KMS-11 (cell line): ENCODE data around the gene SYPL2.

ENCODE experiments used
- H2AFZ ChIP-seq: fragments of 200-600 bp; sonication (generic); 2 replicates; pipeline ENCODE4 v1.6.1; 2016; ENCODE audit warnings: antibody characterized with exemption, mixed run types, low read depth
- H3K27ac ChIP-seq: fragments of 200-600 bp; sonication (generic); 2 replicates; pipeline ENCODE4 v1.6.1; 2016; ENCODE audit warnings: mild to moderate bottlenecking, mixed run types
- H3K27me3 ChIP-seq: fragments of 200-600 bp; sonication (generic); 2 replicates; pipeline ENCODE4 v1.6.1; 2017; ENCODE audit warnings: mild to moderate bottlenecking, low read depth, mixed run types, moderate library complexity; ENCODE audit not compliant: insufficient read depth
- H3K36me3 ChIP-seq: fragments of 200-600 bp; sonication (generic); 2 replicates; pipeline ENCODE4 v1.6.1; 2017; ENCODE audit warnings: mild to moderate bottlenecking, mixed run types; ENCODE audit not compliant: insufficient read depth
- H3K4me1 ChIP-seq: fragments of 200-600 bp; sonication (generic); 2 replicates; pipeline ENCODE4 v1.6.1; 2016; ENCODE audit warnings: mild to moderate bottlenecking, low read depth, mixed run types; ENCODE audit not compliant: poor library complexity, severe bottlenecking
- H3K4me2 ChIP-seq: fragments of 200-600 bp; sonication (generic); 2 replicates; pipeline ENCODE4 v1.7.0; 2016; ENCODE audit warnings: mild to moderate bottlenecking, mixed run types
- H3K4me3 ChIP-seq: fragments of 200-600 bp; sonication (generic); IDR thresholded peaks from 2 replicates; pipeline ENCODE4 v1.6.1; 2017; ENCODE audit warnings: low read depth, low read length, mixed read lengths; ENCODE audit not compliant: insufficient read depth
- H3K79me2 ChIP-seq: fragments of 200-600 bp; sonication (generic); 2 replicates; pipeline ENCODE4 v1.6.1; 2016; ENCODE audit warnings: low read depth, mixed run types; ENCODE audit not compliant: insufficient read depth
- H3K9ac ChIP-seq: fragments of 200-600 bp; sonication (generic); 2 replicates; pipeline ENCODE4 v1.6.1; 2016; ENCODE audit warnings: mild to moderate bottlenecking, mixed run types
- H4K20me1 ChIP-seq: fragments of 200-600 bp; sonication (generic); 2 replicates; pipeline ENCODE4 v1.6.1; 2016; ENCODE audit warnings: mild to moderate bottlenecking, mixed run types; ENCODE audit not compliant: insufficient read depth
- TF ChIP-seq, protein P1 (sequence below): fragments of 200-600 bp; sonication (generic); conservative IDR thresholded peaks from 2 replicates; pipeline ENCODE4 v1.6.1; 2017; ENCODE audit warnings: low read depth, mild to moderate bottlenecking, antibody characterized with exemption, low read length, moderate library complexity, mixed read lengths

SYPL2 gene

DNA sequence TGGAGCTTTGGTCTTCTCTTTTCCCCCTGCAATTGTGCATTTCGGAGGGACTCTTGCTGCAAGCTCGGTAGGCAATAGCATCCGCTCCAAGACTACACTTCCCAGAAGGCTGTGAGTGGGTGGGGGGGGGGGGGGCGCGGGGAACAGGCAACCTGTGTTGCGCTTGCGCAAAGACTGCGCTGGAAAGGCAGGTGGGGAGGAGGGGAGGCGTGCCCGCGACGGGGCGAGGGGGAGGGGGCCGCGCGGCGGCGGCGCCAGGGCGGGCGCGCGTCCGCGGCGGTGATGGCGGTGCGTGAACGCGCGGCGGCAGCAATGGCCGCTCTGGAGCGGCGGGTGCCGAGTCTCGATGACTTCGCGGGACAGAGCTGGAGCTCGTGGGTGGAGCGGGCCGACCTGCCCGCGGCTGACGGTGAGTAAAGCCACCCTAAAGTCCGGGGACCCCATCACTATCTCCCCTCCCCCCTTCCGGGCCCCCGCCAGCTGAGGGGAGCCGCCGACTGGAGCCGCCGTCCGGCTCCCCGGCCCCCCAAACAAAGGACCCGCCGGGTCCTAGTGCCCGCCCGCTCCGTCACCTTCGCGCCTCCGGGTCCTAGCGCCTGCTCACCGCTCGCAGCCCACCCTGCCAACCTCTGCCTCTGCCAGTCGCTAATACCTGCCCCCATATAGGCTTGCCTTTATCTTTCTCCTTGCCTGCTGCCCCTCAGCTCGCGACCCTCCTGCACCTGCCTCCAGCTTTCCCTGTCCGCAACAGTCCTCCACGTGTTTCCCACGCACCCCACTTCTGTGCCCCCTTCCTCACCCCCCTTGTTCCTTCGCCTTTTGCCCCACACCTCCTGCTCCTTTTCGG is 17.5 kb downstream of the SYPL2 start, which contains the start of gene ATXN7L2:
Gene ATXN7L2, plus strand, starts transcription at position 234 of the 847 bp plus-strand sequence. Its CDS starts 49 bp downstream, at position 283.
- Histone ChIP-seq H3K4me3 (peak within 1 kb of the TSS; percentile 100), H3K79me2 (peaks cover 9% of the 10 kb centered on the region; the same call in 1 of the 2 replicates)
- TF ChIP-seq, protein P1, sequence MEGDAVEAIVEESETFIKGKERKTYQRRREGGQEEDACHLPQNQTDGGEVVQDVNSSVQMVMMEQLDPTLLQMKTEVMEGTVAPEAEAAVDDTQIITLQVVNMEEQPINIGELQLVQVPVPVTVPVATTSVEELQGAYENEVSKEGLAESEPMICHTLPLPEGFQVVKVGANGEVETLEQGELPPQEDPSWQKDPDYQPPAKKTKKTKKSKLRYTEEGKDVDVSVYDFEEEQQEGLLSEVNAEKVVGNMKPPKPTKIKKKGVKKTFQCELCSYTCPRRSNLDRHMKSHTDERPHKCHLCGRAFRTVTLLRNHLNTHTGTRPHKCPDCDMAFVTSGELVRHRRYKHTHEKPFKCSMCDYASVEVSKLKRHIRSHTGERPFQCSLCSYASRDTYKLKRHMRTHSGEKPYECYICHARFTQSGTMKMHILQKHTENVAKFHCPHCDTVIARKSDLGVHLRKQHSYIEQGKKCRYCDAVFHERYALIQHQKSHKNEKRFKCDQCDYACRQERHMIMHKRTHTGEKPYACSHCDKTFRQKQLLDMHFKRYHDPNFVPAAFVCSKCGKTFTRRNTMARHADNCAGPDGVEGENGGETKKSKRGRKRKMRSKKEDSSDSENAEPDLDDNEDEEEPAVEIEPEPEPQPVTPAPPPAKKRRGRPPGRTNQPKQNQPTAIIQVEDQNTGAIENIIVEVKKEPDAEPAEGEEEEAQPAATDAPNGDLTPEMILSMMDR: no peak

DNA sequence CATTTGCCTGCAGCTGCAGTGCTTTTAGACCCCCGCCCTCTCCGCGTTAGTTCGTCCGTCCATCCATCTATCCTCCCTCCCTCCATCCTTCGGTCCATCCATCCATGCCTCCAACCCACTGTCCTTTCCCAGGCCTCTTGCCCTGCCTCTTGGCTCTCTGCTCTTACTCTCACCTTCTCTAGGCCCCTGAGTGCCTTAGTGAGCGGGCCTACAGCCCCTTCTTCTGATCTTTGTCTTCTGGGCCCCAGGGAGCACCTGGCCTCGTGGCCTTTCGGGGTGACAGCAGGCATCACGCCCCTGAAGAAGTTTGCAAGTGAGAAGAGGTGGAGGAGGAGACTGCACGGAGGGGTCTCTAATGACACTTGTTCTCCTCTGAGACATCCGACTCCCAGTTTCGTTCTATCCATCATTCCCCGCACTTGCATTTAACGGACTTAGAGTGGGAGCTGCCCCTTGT is 18.2 kb downstream of the SYPL2 start:
- H2AFZ ChIP-seq: peak overlapping the region; percentile 85
- H3K27ac ChIP-seq: peak overlapping the region; percentile 85
- peaks cover 28% of the 10 kb centered on the region; the same call in 1 of the 2 replicates for H3K27me3 ChIP-seq
- H3K9ac ChIP-seq: peak overlapping the region; percentile 98
- peak overlapping the region; percentile 99 for H3K4me2 ChIP-seq
- peaks cover 18% of the 10 kb centered on the region for H3K4me1 ChIP-seq
- TF ChIP-seq, protein P1: no peak
- no peaks in the 10 kb centered on the region for H3K36me3 ChIP-seq
- H3K4me3 ChIP-seq: peak overlapping the region; percentile 100
- peaks cover 9% of the 10 kb centered on the region; the same call in 1 of the 2 replicates for H3K79me2 ChIP-seq
- no peaks in the 10 kb centered on the region for H4K20me1 ChIP-seq

More for the DNA sequence above, 17.5 kb downstream of the SYPL2 start, which contains the start of gene ATXN7L2:
- no peaks in the 10 kb centered on the region for H3K36me3 ChIP-seq
- H3K27ac ChIP-seq: peak within 1 kb of the TSS; percentile 85
- H2AFZ ChIP-seq: peak within 1 kb of the TSS; percentile 99
- H3K27me3 ChIP-seq: peaks cover 29% of the 10 kb centered on the region; the same call in 1 of the 2 replicates
- H3K9ac ChIP-seq: peak within 1 kb of the TSS; percentile 98
- H3K4me1 ChIP-seq: peaks cover 21% of the 10 kb centered on the region
- peak within 1 kb of the TSS; percentile 100 for H3K4me2 ChIP-seq
- no peaks in the 10 kb centered on the region for H4K20me1 ChIP-seq

DNA sequence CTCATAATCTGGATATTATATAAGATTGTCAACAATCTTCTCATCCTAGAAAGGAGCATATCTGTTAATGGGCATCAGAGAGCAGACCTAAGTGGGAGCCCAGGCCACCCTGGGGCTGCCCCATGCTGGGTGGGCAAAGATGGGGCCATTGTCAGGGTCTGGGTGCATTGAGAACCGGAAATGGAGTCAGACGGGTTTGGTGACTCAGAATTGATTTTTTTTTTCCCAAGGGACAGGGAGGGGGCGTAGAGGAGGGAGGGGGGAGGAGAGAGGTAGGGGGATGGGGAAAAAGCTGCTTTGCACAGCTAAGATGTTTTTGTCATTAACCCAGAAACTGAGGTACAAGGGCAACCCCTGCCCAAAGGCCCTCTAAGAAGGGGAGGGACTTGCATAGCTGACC is 18.7 kb downstream of the SYPL2 start:
- peak overlapping the region; percentile 98; the same call in 1 of the 2 replicates for H3K9ac ChIP-seq
- peaks cover 9% of the 10 kb centered on the region; the same call in 1 of the 2 replicates for H3K79me2 ChIP-seq
- H4K20me1 ChIP-seq: no peaks in the 10 kb centered on the region
- H3K4me1 ChIP-seq: peaks cover 18% of the 10 kb centered on the region
- TF ChIP-seq, protein P1: no peak
- H3K4me3 ChIP-seq: peak overlapping the region; percentile 100
- H2AFZ ChIP-seq: peak overlapping the region; percentile 85
- peaks cover 24% of the 10 kb centered on the region; the same call in 1 of the 2 replicates for H3K27me3 ChIP-seq
- H3K27ac ChIP-seq: peak overlapping the region; percentile 85; the same call in 1 of the 2 replicates
- H3K36me3 ChIP-seq: no peaks in the 10 kb centered on the region
- H3K4me2 ChIP-seq: peak overlapping the region; percentile 99

DNA sequence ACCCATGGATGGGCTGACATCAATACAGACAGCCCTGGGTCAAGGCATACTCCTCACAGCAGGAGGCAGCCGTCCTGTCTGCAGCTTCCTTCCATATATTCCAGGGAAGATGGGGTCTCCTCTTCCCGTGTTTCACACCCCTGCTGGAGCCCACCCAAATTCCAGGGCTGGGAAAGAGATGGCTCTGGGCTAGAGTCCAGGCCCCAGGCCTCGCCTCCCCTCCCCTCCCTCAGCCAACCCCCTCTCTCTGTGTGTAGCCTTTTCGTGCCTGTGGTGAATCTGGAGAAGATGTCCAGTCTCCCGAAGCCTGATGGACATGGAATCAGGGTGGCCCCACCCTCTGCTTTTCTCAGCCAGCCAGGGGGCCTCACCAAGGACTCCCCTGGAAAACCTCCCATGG is 20.9 kb downstream of the SYPL2 start:
- Histone ChIP-seq H3K4me1 (peaks cover 18% of the 10 kb centered on the region), H3K79me2 (peaks cover 9% of the 10 kb centered on the region; the same call in 1 of the 2 replicates), H3K27me3 (peaks cover 3% of the 10 kb centered on the region; the same call in 1 of the 2 replicates), H2AFZ (no peak overlapping the region), H3K36me3 (no peaks in the 10 kb centered on the region), H3K27ac (no peak overlapping the region), H3K9ac (no peak overlapping the region), H3K4me3 (no peak overlapping the region), H4K20me1 (no peaks in the 10 kb centered on the region), H3K4me2 (no peak overlapping the region)
- TF ChIP-seq, protein P1: no peak
